GM08714 (cell line): Measurements from ENCODE around the gene TCF12.

Experiments used
- H3K4me3 ChIP-seq: fragments of 200-500 bp; sonication (Bioruptor generic); 2 replicates; pipeline ENCODE4 v1.5.1; 2014; ENCODE audit warnings: mild to moderate bottlenecking, low read length, inconsistent platforms
- ZNF274 ChIP-seq: IDR thresholded peaks from 2 replicates; pipeline ENCODE4 v1.6.1; 2012; ENCODE audit warnings: mild to moderate bottlenecking, low read depth, low read length

TCF12 gene

DNA sequence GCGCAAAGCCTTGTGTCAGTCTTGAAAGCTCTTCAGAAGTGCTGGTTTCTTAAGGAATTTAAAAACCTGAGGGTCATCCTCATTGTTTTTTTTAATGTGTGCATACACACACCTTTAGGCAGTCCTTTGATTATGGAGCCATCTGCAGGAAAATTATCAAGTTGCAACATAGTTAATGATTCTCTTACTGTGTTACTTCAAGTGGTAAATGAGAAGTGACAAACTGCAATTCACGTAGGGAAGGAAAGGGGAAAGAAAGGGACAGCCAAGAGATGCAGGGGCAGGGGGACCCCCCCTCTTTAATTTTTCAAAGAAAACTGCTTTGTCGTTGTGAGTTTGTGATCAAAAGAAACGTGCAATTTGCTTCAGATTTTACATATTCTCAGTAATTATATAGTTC, 295.4 kb downstream of the TCF12 start:
- TF ChIP-seq ZNF274: no peak
- no peak overlapping the region for H3K4me3 ChIP-seq

DNA sequence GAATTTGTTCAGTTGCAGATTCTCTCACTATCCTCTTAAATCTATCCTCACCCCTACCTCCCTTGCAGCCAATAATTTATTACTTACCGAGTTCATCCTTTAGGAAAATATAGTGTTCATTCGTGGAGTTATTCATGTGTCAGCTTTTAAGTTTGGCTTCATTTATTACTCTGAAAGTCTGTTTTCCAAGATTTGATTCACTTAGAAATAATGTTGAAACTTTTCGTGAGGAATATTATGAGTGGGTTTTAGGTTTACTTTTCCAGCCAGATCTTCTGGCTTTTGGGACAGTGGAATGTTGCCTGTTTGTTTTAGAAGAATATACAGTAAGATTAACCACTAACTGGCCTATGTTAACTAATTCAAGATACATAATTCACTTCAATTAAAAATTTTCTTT, 296.9 kb downstream of the TCF12 start:
- H3K4me3 ChIP-seq: no peak overlapping the region
- TF ChIP-seq ZNF274: no peak

DNA sequence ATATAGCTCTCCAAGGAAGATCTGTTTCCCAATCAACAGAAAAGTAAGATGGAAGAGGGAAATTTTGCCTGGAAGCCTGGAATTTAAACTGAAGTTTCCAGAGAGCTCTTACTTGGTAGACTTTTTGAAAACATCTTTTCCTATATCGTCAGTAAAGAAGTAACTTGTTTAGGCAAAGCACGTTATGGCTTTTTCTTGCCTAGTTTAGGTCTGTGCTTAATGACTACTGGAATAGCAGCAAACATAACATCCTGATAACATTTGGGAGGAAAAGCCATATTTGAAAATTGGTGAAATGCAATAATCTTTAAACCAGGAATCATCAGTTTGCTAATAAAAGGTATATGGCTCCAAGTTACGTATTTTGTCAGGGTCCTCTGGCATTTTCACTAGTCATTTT, 297.4 kb downstream of the TCF12 start:
- no peak overlapping the region for H3K4me3 ChIP-seq
- TF ChIP-seq ZNF274: no peak

DNA sequence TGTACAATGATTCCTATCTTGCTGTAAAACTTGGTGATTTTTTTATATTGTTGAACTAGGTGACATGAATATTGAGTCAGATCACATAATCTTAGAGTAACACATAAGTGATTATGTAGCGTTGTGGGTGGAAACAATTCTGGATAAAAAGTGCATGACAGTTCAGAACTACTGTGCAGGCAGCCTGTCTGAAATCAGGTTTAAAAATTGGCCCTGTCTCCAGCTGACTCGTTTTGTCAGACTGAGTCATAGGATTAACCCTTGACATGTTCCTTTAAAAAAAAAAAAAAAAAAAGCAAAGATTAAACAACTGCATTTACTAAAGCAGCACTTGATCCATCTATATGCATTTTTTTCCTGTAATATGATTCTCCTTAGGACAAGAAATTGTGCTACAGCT, 297.8 kb downstream of the TCF12 start:
- no peak for TF ChIP-seq ZNF274
- H3K4me3 ChIP-seq: no peak overlapping the region

DNA sequence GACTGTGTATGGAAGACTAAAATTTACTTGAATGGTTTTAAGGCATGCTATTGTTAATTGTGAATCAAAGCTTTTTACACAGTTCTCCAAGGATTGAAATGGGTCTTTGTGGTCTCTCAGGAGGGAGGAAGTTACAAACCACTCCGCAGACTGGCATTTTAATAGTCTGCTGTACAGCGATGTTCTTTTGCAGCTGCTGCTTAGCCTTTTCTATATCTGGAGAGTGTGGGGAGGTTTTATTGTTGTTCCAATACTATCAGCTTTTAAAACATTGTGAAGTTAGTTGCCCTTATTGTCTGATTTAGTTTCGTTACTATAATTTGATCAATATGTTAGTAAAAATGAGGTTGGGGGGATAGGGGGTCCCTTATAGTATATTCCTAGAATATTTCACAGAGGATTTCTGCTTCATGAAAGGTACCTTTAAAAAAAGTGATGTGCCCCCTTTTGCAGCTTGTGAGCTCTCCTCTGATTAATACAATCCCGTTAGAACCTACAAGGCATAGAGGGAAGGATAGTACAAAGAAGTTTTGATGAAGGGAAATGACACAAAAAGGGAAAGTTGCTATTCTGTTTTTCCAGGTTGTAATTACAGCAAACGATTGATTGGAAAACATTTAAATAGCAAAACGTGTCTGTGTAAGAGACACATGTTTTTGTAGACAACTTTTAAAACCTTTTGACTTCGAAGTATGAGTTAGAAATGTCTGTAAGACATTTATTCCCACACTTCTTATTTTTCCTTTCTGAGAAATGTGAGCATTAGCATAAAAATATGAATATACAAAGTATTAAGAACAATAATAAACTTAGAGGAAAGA, 299.5 kb downstream of the TCF12 start:
- no peak overlapping the region for H3K4me3 ChIP-seq
- TF ChIP-seq ZNF274: no peak

DNA sequence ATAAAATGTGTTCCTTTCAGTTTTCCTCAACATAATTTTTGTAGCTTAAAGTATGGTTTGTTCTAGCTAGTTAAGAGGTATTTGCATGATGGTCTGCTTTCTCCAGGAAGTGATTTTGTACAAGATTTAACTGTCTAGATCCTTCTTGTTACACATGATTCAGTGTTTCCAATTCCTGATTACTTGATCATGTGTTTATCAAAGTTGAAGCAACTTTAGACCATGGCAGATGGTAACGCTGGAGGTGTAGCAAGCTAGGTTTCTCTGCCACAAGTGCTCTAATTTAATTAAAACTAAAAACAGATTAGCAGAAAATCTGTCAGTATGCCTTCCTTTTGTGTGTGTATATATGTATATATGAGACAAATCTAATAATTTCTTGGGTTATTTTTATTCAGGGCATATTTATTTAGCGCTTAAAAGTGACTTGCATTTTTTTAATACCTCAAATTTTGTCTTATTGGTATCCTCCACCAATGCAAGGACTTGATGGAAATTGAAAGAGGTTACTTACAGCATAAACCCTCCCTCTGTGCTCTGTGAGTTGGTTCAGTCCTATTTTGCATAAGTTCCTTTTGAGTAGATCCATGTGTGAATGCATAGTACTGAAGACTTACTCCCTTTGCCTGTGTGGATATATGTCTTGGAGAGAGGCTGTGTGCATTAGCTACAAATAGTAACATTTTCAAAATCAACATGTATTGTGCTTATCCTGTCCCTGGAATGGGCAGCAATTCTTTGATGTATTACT, 300.6 kb downstream of the TCF12 start:
- H3K4me3 ChIP-seq: no peak overlapping the region
- TF ChIP-seq ZNF274: no peak

DNA sequence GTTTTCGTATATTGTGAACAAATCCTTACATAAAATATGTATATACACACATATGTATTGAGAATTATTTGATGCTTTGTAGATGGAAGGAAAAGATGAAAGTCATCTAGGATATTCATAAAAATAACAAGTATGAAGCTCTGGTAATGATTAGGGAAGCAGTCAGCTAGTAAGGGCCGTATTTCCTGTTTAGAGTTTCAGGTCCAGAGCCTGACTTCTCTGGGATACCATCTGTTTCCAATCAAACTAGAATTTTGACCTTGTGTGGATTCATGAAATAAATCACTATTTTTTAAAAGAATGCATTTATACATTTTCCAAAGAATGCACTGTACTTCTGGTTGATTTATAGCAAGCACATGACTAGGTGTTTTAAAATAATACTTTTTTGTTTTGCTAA, 301.8 kb downstream of the TCF12 start:
- TF ChIP-seq ZNF274: no peak
- no peak overlapping the region for H3K4me3 ChIP-seq

DNA sequence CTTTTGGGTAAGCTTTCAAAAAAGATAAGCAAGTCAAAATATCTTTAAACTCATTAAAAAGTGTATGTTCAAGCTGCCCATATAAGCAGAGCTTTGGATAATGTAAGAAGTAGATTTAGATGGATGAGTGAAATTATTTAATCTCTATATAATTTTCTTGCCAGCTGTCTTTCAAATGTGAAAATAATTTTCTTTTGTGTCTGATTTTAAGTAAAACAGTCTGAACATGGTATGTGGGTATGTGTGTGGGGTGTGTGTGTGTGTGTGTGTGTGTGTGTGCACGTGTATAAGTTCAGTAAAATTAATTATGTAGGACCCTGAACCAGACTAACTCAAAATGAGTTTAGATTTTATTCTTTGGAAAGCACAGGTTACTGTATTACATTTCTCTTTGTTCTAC, 302.7 kb downstream of the TCF12 start:
- no peak overlapping the region for H3K4me3 ChIP-seq
- TF ChIP-seq ZNF274: no peak

DNA sequence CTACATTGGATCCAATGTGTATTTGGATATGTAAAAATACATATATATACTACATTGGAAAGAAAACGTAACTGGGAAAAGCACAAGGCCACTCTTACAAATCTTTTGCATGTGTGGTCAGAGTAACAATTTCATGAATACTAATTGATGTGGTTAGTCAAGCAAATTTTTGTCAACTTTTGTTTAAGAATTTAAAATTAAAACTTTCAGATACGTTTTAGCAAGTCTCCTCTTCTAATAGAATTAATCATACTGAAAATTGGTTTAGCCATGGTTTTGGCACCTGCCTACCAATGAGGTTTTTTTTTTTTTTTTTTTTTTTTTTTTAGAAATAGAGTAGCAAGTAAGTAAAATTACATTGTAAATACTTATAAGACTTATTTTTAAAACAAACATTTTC, 304.9 kb downstream of the TCF12 start:
- H3K4me3 ChIP-seq: no peak overlapping the region
- TF ChIP-seq ZNF274: no peak

DNA sequence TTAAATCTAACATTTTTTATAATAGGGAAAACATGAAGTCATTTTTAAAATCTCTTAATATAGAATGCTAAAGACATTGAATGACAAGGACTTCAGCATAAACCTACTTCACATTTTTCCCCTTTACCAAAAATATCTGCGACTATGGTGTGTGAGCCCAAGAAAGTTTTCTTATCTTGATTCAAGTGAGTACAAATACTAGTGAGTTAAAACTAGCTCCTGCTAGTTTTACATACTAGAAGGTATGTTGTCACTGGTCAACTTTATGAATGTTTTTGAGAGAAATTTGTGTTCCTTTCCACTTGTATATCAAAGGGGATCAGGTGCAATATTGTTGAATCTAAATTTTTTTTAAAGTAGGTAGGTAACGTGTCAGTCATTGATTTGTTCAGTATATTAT, 305.4 kb downstream of the TCF12 start:
- no peak for TF ChIP-seq ZNF274

DNA sequence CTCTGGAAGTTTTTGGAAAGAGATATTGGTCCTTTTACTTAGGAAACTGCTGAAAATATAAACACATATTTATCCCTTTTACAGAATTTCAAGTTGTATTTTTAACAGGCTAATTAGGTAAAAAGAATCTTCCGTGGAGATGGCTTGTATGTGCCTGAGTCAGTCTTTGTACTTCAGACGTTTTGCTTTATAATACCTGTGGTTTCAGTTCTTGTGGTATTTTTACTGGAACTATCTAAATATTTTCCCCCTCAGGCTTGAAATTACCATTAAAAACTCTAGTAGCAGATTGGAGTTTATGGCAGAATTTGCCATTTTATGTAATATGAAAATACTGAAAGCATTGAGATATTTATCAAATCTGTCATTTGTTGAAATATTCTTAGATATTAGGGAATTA, 306.2 kb downstream of the TCF12 start:
- TF ChIP-seq ZNF274: no peak
- no peak overlapping the region for H3K4me3 ChIP-seq

More for the DNA sequence above, 305.4 kb downstream of the TCF12 start:
- H3K4me3 ChIP-seq: no peak overlapping the region

DNA sequence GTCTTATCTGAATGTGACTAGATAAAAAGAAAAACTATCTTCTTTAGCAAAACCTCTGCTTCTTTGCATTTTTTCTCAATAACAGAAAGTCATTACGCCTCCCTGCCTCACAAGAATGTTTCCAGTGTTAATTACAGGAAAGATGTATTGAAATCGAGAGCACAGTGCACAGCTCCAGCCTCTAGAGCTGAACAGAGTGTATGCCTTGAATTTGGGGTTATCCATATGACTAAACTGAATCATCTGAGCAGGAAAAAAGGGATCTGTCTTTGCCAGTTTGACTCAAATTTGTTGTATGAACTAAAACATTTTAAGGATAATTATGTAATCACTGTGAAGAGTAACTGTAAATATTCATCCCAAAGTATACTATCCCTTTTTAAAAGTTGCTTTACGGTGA, 308.7 kb downstream of the TCF12 start:
- TF ChIP-seq ZNF274: no peak
- H3K4me3 ChIP-seq: no peak overlapping the region

DNA sequence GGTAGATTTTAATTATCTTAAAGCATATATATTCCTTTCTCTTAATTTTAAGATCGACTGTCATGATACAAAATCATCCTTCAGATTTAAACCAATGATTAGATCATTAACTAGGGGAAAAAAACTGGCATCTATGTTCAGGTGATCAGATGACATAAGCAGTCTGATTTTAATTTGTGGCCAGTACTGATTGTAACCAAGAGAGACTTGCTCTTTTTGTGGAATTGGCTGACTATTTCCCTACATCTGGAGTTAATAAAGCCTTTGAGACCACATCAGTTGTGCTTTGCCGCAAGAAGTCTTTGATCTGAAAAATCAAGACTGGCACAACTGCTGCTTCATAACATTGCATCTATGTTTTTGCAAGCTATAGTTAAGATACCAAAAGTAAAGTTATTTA, 309.5 kb downstream of the TCF12 start:
- no peak overlapping the region for H3K4me3 ChIP-seq
- TF ChIP-seq ZNF274: no peak

DNA sequence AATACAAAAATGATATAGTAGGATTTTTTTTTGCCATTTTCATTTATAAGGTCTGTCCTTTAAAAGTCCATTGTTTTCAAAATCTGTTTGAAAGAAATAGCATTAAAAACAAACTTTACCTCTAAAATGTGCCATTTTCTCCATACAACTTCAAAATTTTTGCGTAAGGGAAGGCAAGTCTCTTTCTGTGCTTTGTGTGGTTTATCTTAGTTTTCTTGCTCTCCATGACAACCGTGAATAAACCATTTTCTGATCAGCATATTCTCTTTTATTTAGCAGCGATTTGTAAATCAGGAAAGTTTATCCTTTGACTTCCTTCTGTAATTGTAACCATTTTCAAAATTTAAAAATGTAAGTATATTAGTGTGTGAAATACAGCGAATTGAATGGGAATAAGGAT, 310.0 kb downstream of the TCF12 start:
- no peak for TF ChIP-seq ZNF274

DNA sequence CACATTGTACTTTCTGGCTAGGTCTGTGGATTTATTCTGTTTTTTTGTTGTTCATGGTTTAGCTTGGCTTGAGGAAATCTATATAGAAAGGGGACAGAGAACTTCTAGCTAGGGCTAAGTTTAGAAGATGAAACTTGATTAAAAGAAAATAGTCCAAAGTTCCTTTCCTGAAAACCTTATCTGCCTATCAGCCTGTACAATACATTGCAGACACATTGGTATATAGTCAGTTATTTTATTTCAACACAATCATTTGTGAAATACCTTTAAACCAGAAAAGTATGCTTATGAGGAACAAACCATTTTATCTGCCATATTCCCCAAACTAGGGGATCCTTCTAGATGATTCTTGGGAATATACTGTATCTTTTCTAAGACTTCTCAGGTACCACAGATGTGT, 310.6 kb downstream of the TCF12 start:
- no peak for TF ChIP-seq ZNF274
- no peak overlapping the region for H3K4me3 ChIP-seq

More for the DNA sequence above, 310.0 kb downstream of the TCF12 start:
- no peak overlapping the region for H3K4me3 ChIP-seq

DNA sequence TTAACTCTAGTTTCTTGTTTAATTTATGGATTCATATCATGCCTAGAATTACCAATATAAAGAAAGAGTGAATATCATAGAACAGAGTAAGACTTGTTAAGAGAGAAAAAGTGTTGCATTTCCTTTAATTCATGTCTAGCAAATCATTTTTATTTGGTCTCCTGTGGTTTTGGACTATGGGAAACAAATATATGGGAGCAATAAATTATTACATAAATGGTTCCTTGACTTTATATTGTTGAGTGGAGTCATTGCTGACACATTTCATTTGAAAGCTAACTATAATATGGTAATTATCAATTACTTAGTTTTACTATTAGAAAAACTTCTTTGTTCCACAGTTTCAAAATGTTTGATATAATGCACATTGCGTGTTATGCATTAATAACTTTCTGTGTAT, 313.1 kb downstream of the TCF12 start:
- no peak for TF ChIP-seq ZNF274
- no peak overlapping the region for H3K4me3 ChIP-seq
